K562 (cell line): ENCODE data around the gene ANKRD10. TPM values are rescaled to one million over a fixed set of nuclear protein-coding genes. Genes with fewer than 3 reads are reported as not detected.

Source experiments
- ETV6 ChIP-seq, 3 experiments: fragments of 150-350 bp in 1 of 3; sonication (generic) in 1 of 3; formaldehyde crosslinking in 1 of 3; IDR thresholded peaks; 2 replicates each; pipeline versions ENCODE4 v1.6.1 to v1.8.0; 2014 to 2022; ENCODE audit warnings: borderline replicate concordance in 2 of 3, low read depth in 2 of 3, antibody characterized with exemption in 1 of 3, low read length in 1 of 3, mild to moderate bottlenecking in 1 of 3, missing genetic modification reagents in 1 of 3
- FOXP1 ChIP-seq: sonication (generic); formaldehyde crosslinking; IDR thresholded peaks from 2 replicates; pipeline ENCODE4 v1.8.0; 2022; ENCODE audit warnings: mild to moderate bottlenecking, missing genetic modification reagents
- HDAC3 ChIP-seq: fragments of 450-650 bp; IDR thresholded peaks from 2 replicates; pipeline ENCODE4 v1.6.1; 2018; ENCODE audit warnings: borderline replicate concordance, mild to moderate bottlenecking, moderate library complexity; ENCODE audit not compliant: partially characterized antibody
- KAT7 ChIP-seq: sonication (generic); formaldehyde crosslinking; IDR thresholded peaks from 2 replicates; pipeline ENCODE4 v1.8.0; 2022; ENCODE audit warnings: missing genetic modification reagents, mild to moderate bottlenecking, borderline replicate concordance
- PPARD ChIP-seq: fragments of 250-450 bp; sonication (Bioruptor Pico); IDR thresholded peaks from 2 replicates; pipeline ENCODE4 v1.8.0; 2022; ENCODE audit warnings: inconsistent platforms, mild to moderate bottlenecking, moderate library complexity
- TAL1 ChIP-seq: fragments of 450-650 bp; IDR thresholded peaks from 2 replicates; pipeline ENCODE4 v1.6.1; 2016; ENCODE audit warnings: mild to moderate bottlenecking
- TBP ChIP-seq: optimal IDR thresholded peaks from 2 replicates; pipeline ENCODE3; 2011; ENCODE audit warnings: low read depth, low read length, improper control_type of control experiment
- ZNF318 ChIP-seq, 2 experiments: fragments of 450-650 bp; IDR thresholded peaks; 2 replicates each; pipeline ENCODE4 v1.6.1; 2016; ENCODE audit warnings: mild to moderate bottlenecking in 2 of 2, borderline replicate concordance in 1 of 2, low read depth in 1 of 2, moderate library complexity in 1 of 2
- ZNF79 ChIP-seq: fragments of 250-450 bp; sonication (Bioruptor Pico); IDR thresholded peaks from 2 replicates; pipeline ENCODE4 v1.4.0; 2020; ENCODE audit warnings: low read depth, mild to moderate bottlenecking, moderate library complexity
- polyA plus RNA-seq, 8 experiments: library from polyadenylated mRNA; depleted of rRNA in 4 of 8; stranded (reverse) in 5 of 8; unstranded in 3 of 8; fragments of >200 nt; fragmentation: Nextera tagmentation in 2 of 8; fragmentation: Illumina TruSeq in 1 of 8; extraction: Ambion mirVana in 2 of 8; extraction: Trizol in 1 of 8; gene quantifications; 2 replicates each; pipeline versions ENCODE4 v1.2.1 to v1.2.3, GENCODE V29; 2011 to 2014; ENCODE audit warnings: inconsistent platforms in 1 of 8, missing spikeins in 1 of 8
- total RNA-seq, 7 experiments: library from RNA; depleted of rRNA in 6 of 7; stranded (reverse); fragments of >200 nt in 6 of 7; fragmentation: Illumina TruSeq in 2 of 7; extraction: Trizol in 2 of 7; gene quantifications; 2 replicates each; pipeline versions ENCODE4 v1.2.1 to v1.2.3, GENCODE V29; 2011 to 2021; ENCODE audit warnings: low replicate concordance in 1 of 7
- TF ChIP-seq, protein P1 (sequence below), 2 experiments: fragments of 450-650 bp in 1 of 2; sonication (generic) in 1 of 2; formaldehyde crosslinking in 1 of 2; IDR thresholded peaks in 1 of 2; conservative IDR thresholded peaks in 1 of 2; 2 replicates each; pipeline versions ENCODE4 v1.6.1 to v1.8.1; 2016 to 2023; ENCODE audit warnings: mild to moderate bottlenecking in 2 of 2, moderate library complexity in 2 of 2, inconsistent platforms in 1 of 2, missing genetic modification reagents in 1 of 2
- TF ChIP-seq, protein P2 (sequence below): fragments of 450-650 bp; IDR thresholded peaks from 2 replicates; pipeline ENCODE4 v1.6.1; 2016; ENCODE audit warnings: antibody characterized with exemption
- TF ChIP-seq, protein P3 (sequence below), 2 experiments: fragments of 450-650 bp; conservative IDR thresholded peaks; 2 replicates each; pipeline ENCODE4 v1.6.1; 2017; ENCODE audit warnings: mild to moderate bottlenecking in 2 of 2, moderate library complexity in 2 of 2

Gene ANKRD10
- total and polyA plus RNA-seq, 9 of the 15 experiments (the other 6 are each of a cell fraction or from before 2014, with no cell fraction given) = 21.7 to 183 (median 45.0) TPM

DNA sequence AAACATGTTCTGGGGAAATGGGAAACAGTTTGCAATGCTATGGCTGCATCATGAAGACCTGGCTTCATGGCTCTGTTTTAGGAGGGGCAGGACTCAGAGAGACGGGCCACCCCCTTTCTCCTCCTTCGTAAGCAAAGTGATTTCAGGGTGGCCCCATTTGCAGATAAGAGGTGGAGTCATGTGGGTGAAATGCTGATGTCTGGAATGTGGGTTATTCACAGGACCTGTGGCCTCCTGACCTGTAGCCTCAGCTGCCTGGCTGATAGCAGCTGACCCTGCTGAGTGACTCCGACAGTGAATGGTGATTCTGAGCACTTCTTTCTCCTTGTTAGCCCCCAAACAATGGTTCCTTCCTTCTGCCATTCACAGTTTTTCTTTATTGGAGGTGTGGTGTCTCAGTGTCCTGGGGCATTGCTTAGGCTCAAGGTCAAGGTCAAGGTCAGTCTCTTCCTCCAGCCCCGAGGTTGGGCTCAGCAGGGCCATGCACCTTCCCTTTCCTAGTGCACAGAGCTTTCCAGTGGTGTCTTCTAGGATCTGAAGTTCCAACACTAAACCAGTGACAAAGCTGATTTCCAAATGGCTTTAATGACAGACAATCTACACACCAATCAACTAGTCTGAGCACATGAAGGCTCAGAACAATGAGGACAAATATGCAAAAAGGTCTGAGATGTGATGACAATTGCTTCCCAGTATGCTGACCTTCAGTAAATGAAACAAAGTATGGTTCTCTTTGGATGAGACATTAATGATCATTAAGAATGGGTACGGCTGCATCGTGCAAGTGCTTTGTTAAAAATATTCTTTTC lies 49.6 kb upstream of the ANKRD10 start (continued):
- TF ChIP-seq, protein P1, sequence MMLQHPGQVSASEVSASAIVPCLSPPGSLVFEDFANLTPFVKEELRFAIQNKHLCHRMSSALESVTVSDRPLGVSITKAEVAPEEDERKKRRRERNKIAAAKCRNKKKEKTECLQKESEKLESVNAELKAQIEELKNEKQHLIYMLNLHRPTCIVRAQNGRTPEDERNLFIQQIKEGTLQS (IDR thresholded peaks at IDR 0.05) = peak; percentile 77
- TF ChIP-seq, protein P1 (CRISPR knock-in tag; conservative IDR thresholded peaks at IDR 0.05) = peak; percentile 60; the same call in 1 of the 2 replicates
- TF ChIP-seq FOXP1 (CRISPR knock-in tag) (no peak), TBP (peak; percentile 25), TAL1 (peak; percentile 52; the same call in 1 of the 2 replicates), ZNF318 (IDR thresholded peaks at IDR 0.05; ENCODE audit: borderline replicate concordance in 1 of 2, low read depth in 1 of 2) (peak in 1 of 2 experiments; percentile 85; a peak in 2 of 4 replicates), HDAC3 (peak; percentile 67), KAT7 (CRISPR knock-in tag) (no peak), PPARD (no peak), ZNF79 (CRISPR knock-in tag) (no peak), ETV6 (IDR thresholded peaks at IDR 0.05; ENCODE audit: borderline replicate concordance in 1 of 2, low read depth in 2 of 2, low read length in 1 of 2) (no peak), ETV6 (CRISPR knock-in tag; IDR thresholded peaks at IDR 0.05; ENCODE audit: borderline replicate concordance) (no peak)
- TF ChIP-seq, protein P2, sequence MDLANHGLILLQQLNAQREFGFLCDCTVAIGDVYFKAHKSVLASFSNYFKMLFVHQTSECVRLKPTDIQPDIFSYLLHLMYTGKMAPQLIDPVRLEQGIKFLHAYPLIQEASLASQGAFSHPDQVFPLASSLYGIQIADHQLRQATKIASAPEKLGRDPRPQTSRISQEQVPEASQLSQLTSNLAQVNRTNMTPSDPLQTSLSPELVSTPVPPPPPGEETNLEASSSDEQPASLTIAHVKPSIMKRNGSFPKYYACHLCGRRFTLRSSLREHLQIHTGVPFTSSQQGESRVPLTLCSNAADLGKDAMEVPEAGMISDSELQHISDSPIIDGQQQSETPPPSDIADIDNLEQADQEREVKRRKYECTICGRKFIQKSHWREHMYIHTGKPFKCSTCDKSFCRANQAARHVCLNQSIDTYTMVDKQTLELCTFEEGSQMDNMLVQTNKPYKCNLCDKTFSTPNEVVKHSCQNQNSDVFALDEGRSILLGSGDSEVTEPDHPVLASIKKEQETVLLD = peak; percentile 50; the same call in 1 of the 2 replicates
- TF ChIP-seq, protein P3, sequence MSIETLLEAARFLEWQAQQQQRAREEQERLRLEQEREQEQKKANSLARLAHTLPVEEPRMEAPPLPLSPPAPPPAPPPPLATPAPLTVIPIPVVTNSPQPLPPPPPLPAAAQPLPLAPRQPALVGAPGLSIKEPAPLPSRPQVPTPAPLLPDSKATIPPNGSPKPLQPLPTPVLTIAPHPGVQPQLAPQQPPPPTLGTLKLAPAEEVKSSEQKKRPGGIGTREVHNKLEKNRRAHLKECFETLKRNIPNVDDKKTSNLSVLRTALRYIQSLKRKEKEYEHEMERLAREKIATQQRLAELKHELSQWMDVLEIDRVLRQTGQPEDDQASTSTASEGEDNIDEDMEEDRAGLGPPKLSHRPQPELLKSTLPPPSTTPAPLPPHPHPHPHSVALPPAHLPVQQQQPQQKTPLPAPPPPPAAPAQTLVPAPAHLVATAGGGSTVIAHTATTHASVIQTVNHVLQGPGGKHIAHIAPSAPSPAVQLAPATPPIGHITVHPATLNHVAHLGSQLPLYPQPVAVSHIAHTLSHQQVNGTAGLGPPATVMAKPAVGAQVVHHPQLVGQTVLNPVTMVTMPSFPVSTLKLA (conservative IDR thresholded peaks at IDR 0.05) = peak in 1 of 2 experiments; percentile 55; a peak in 2 of 4 replicates
